ENCODE measurements around the gene SLC7A14.
"Not testable (repeated sequence)": the region's sequence is repeated elsewhere in the genome, so short reads cannot be mapped to it uniquely, and the experiment has no call there.

SLC7A14 gene

GRCh38 chr3:170594528-170594927, 8.7 kb upstream of the SLC7A14 start:
- DNase-seq (ENCODE audit: low read depth in 2 of 2), result no peak

- no peak for DNase-seq (ENCODE audit: low read depth in 2 of 2)
These were observed 7.8 kb upstream of the SLC7A14 start for GRCh38 chr3:170593634-170594033.

GRCh38 chr3:170589113-170589512, 3.2 kb upstream of the SLC7A14 start:
- DNase-seq (ENCODE audit: low read depth in 2 of 2), result no peak

GRCh38 chr3:170585008-170585936, 603 bp downstream of the SLC7A14 start:
- no peak for DNase-seq (ENCODE audit: low read depth in 2 of 2)

GRCh38 chr3:170584585-170585007, 1.3 kb downstream of the SLC7A14 start:
- DNase-seq (ENCODE audit: low read depth in 2 of 2), result peak in 1 of 2 donors; percentile 7

GRCh38 chr3:170579646-170580045, 6.2 kb downstream of the SLC7A14 start:
- DNase-seq (ENCODE audit: low read depth in 2 of 2), result no peak

- DNase-seq (ENCODE audit: low read depth in 2 of 2), result no peak
These were observed 13.1 kb downstream of the SLC7A14 start for GRCh38 chr3:170572665-170573253.

- not testable (repeated sequence) for DNase-seq (ENCODE audit: low read depth in 2 of 2)
These were observed 18.3 kb downstream of the SLC7A14 start for GRCh38 chr3:170567598-170567997.

GRCh38 chr3:170566413-170566812, 19.5 kb downstream of the SLC7A14 start:
- no peak for DNase-seq (ENCODE audit: low read depth in 2 of 2)

- no peak for DNase-seq (ENCODE audit: low read depth in 2 of 2)
These were observed 20.4 kb downstream of the SLC7A14 start for GRCh38 chr3:170565495-170565894.

- no peak for DNase-seq (ENCODE audit: low read depth in 2 of 2)
These were observed 21.2 kb downstream of the SLC7A14 start for GRCh38 chr3:170564664-170565063.

- no peak for DNase-seq (ENCODE audit: low read depth in 2 of 2)
These were observed 22.0 kb downstream of the SLC7A14 start for GRCh38 chr3:170563712-170564423.

GRCh38 chr3:170562080-170562479, 23.8 kb downstream of the SLC7A14 start:
- DNase-seq (ENCODE audit: low read depth in 2 of 2), result no peak

- DNase-seq (ENCODE audit: low read depth in 2 of 2), result no peak
These were observed 25.0 kb downstream of the SLC7A14 start for GRCh38 chr3:170560717-170561382.

- no peak for DNase-seq (ENCODE audit: low read depth in 2 of 2)
These were observed 25.6 kb downstream of the SLC7A14 start for GRCh38 chr3:170560296-170560695.

- DNase-seq (ENCODE audit: low read depth in 2 of 2), result no peak
These were observed 27.4 kb downstream of the SLC7A14 start for GRCh38 chr3:170558427-170558826.

GRCh38 chr3:170555329-170555728, 30.5 kb downstream of the SLC7A14 start:
- no peak for DNase-seq (ENCODE audit: low read depth in 2 of 2)

- DNase-seq (ENCODE audit: low read depth in 2 of 2), result no peak
These were observed 31.8 kb downstream of the SLC7A14 start for GRCh38 chr3:170553788-170554757.

- no peak for DNase-seq (ENCODE audit: low read depth in 2 of 2)
These were observed 34.6 kb downstream of the SLC7A14 start for GRCh38 chr3:170551252-170551651.

GRCh38 chr3:170542704-170543103, 43.2 kb downstream of the SLC7A14 start:
- no peak for DNase-seq (ENCODE audit: low read depth in 2 of 2)

GRCh38 chr3:170539897-170540296, 46.0 kb downstream of the SLC7A14 start:
- DNase-seq (ENCODE audit: low read depth in 2 of 2), result no peak

Measured in stimulated activated CD8-positive, alpha-beta memory T cell treated with anti-CD3 and anti-CD28 coated beads, Interleukin-7, amount 100 ng/mL, for 1 hour (primary cell).